Testis (tissue), 3 donors: Measurements from ENCODE around the gene TAPBPL. TPM values are rescaled to one million over a fixed set of nuclear protein-coding genes. Genes with fewer than 3 reads are reported as not detected.

Source experiments
- DNase-seq: peaks from one replicate; pipeline ENCODE4 v3.0.0-alpha.2; 2019
- H3K27ac ChIP-seq, 2 donors: fragments of 200-600 bp; sonication (generic); one replicate each; pipeline ENCODE4 v1.5.1; 2019
- H3K27me3 ChIP-seq: fragments of 200-600 bp; sonication (generic); one replicate; pipeline ENCODE4 v1.5.1; 2019
- H3K36me3 ChIP-seq: fragments of 200-600 bp; sonication (generic); one replicate; pipeline ENCODE4 v1.5.1; 2017; ENCODE audit warnings: low read depth; ENCODE audit errors: missing control alignments
- H3K4me1 ChIP-seq: fragments of 200-600 bp; sonication (generic); one replicate; pipeline ENCODE4 v1.5.1; 2019
- H3K4me3 ChIP-seq, 2 donors: fragments of 200-600 bp; sonication (generic); one replicate each; pipeline ENCODE4 v1.5.1; 2017 to 2019
- H3K9me3 ChIP-seq: fragments of 200-600 bp; sonication (generic); one replicate; pipeline ENCODE4 v1.5.1; 2017
- CTCF ChIP-seq, 3 experiments: fragments of 450-650 bp in 2 of 3; fragments of 200-600 bp in 1 of 3; sonication (generic) in 1 of 3; IDR thresholded peaks; one replicate each; pipeline ENCODE4 v1.5.1; 2016 to 2019; ENCODE audit warnings: antibody characterized with exemption in 3 of 3, mild to moderate bottlenecking in 2 of 3, moderate library complexity in 1 of 3
- POLR2A ChIP-seq: fragments of 450-650 bp; IDR thresholded peaks from one replicate; pipeline ENCODE4 v1.6.1; 2017; ENCODE audit warnings: antibody characterized with exemption, mild to moderate bottlenecking, moderate library complexity
- WGBS, 2 donors: methylation state at CpG; one replicate each; pipeline ENCODE4 v1.1.5; 2018; 5-methylcytosine and 5-hydroxymethylcytosine counted together
- intact Hi-C: fragments of 100-400 bp; cut with DNase I; formaldehyde crosslinking; loops from one replicate; pipeline ENCODE4 v1.15.1; 2023; ENCODE audit warnings: low total_unique reads
- polyA plus RNA-seq: library from polyadenylated mRNA; stranded (reverse); fragments of 350-450 nt; fragmentation: Illumina TruSeq; extraction: RNeasy Lipid Tissue Mini Kit (QIAGEN cat#74804); gene quantifications from one replicate; pipeline ENCODE4 v1.2.3, GENCODE V29; 2014; ENCODE audit warnings: low read depth, low replicate concordance; ENCODE audit not compliant: insufficient read depth
- total RNA-seq, 2 donors: library from RNA; depleted of rRNA; stranded (reverse); fragments of >200 nt; gene quantifications; one replicate each; pipeline ENCODE4 v1.2.3, GENCODE V29; 2016

The TAPBPL gene
- total and polyA plus RNA-seq, 3 donors from 2014 or later = 18.4 to 29.8 (median 20.1) TPM

GRCh38 chr12:6459004-6459337 is 7.1 kb downstream of the TAPBPL start:
- Histone ChIP-seq H3K4me1 (no peaks in the 10 kb centered on the region), H3K9me3 (no peaks in the 10 kb centered on the region), H3K4me3 (no peak overlapping the region), H3K36me3 (no peaks in the 10 kb centered on the region), H3K27ac (no peak overlapping the region), H3K27me3 (no peaks in the 10 kb centered on the region)
- no peak for DNase-seq
- intact Hi-C loops = loop anchor here (10.0 kb wide), 1 partner anchor 124 kb away; no protein-coding TSS in a partner anchor
- no peak for TF ChIP-seq POLR2A
- no peak for TF ChIP-seq CTCF (IDR thresholded peaks at IDR 0.05)
- 94 to 100% methylated on average over 2 of the region's 2 CpGs for WGBS, 2 donors

- no peak overlapping the region for H3K27ac ChIP-seq
- H3K27me3 ChIP-seq = no peaks in the 10 kb centered on the region
- no peaks in the 10 kb centered on the region for H3K9me3 ChIP-seq
- 91 to 92% methylated on average over 10 of the region's 10 CpGs for WGBS, 2 donors
- H3K4me1 ChIP-seq = no peaks in the 10 kb centered on the region
- H3K36me3 ChIP-seq = no peaks in the 10 kb centered on the region
- intact Hi-C loops = no loop called here
- no peak for TF ChIP-seq POLR2A
- no peak for TF ChIP-seq CTCF (IDR thresholded peaks at IDR 0.05)
- H3K4me3 ChIP-seq = no peak overlapping the region
- no peak for DNase-seq
Observed at GRCh38 chr12:6460751-6461371, 9.0 kb downstream of the TAPBPL start.

DNA sequence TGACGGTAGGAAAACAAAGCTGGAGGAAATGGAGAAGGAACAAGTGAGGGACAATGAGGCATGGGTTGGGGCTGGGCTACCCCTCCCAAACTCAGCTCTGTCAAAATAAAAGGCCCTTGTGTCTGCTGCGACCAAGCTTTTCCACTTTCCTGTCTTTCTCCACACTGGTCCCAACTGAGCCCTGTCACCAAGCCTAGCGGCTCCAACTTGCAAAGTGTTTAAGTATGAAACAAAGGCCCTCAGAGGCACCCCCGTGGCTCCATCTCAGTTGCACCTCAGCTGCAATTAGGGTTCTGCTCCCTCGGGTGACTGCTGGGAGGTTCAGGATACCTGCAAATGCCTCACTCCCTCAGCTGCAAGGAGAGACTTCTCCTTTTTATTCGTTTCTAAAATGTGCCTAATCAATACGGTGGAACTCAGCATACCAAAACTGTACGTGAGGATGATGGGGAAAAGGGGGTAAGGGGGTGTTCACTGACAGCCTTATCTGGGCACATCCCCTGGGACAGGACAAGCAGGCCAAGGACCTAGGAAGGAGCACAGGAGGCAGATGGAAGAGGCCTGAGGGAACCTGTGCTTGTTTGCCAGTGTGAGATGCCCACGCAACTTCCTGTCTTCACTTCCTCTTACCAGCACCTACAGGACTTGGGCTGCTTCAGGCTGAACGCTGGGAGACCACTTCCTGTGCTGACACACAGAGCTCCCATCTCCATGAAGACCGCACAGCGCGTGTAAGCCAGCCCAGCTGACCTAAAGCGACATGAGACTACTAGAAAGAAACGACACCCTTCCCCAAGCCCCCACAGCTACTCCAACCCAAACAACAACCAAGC is 9.8 kb downstream of the TAPBPL start:
- intact Hi-C loops = no loop called here
- 77 to 83% methylated on average over 15 of the region's 15 CpGs for WGBS, 2 donors
- Histone ChIP-seq H3K36me3 (no peaks in the 10 kb centered on the region), H3K4me1 (no peaks in the 10 kb centered on the region), H3K9me3 (no peaks in the 10 kb centered on the region), H3K27me3 (no peaks in the 10 kb centered on the region), H3K27ac (no peak overlapping the region), H3K4me3 (no peak overlapping the region)
- TF ChIP-seq CTCF (IDR thresholded peaks at IDR 0.05) = no peak
- TF ChIP-seq POLR2A = no peak
- peak; percentile 48 for DNase-seq

- Histone ChIP-seq H3K4me1 (no peaks in the 10 kb centered on the region), H3K27me3 (no peaks in the 10 kb centered on the region), H3K36me3 (no peaks in the 10 kb centered on the region), H3K27ac (no peak overlapping the region), H3K9me3 (no peaks in the 10 kb centered on the region), H3K4me3 (no peak overlapping the region)
- 89 to 90% methylated on average over 14 of the region's 14 CpGs for WGBS, 2 donors
- no peak for TF ChIP-seq CTCF (IDR thresholded peaks at IDR 0.05)
- no peak for TF ChIP-seq POLR2A
- DNase-seq = no peak
- intact Hi-C loops = no loop called here
Observed at GRCh38 chr12:6462234-6462995, 10.6 kb downstream of the TAPBPL start.
